Testis (tissue), 3 donors: ENCODE measurements around the gene HES5. TPM values are rescaled to one million over a fixed set of nuclear protein-coding genes. Genes with fewer than 3 reads are reported as not detected.

ENCODE experiments used
- DNase-seq: peaks from one replicate; pipeline ENCODE4 v3.0.0-alpha.2; 2019
- H3K27ac ChIP-seq, 2 donors: fragments of 200-600 bp; sonication (generic); one replicate each; pipeline ENCODE4 v1.5.1; 2019
- H3K27me3 ChIP-seq: fragments of 200-600 bp; sonication (generic); one replicate; pipeline ENCODE4 v1.5.1; 2019
- H3K36me3 ChIP-seq: fragments of 200-600 bp; sonication (generic); one replicate; pipeline ENCODE4 v1.5.1; 2017; ENCODE audit warnings: low read depth; ENCODE audit errors: missing control alignments
- H3K4me1 ChIP-seq: fragments of 200-600 bp; sonication (generic); one replicate; pipeline ENCODE4 v1.5.1; 2019
- H3K4me3 ChIP-seq, 2 donors: fragments of 200-600 bp; sonication (generic); one replicate each; pipeline ENCODE4 v1.5.1; 2017 to 2019
- H3K9me3 ChIP-seq: fragments of 200-600 bp; sonication (generic); one replicate; pipeline ENCODE4 v1.5.1; 2017
- CTCF ChIP-seq, 3 experiments: fragments of 450-650 bp in 2 of 3; fragments of 200-600 bp in 1 of 3; sonication (generic) in 1 of 3; IDR thresholded peaks; one replicate each; pipeline ENCODE4 v1.5.1; 2016 to 2019; ENCODE audit warnings: antibody characterized with exemption in 3 of 3, mild to moderate bottlenecking in 2 of 3, moderate library complexity in 1 of 3
- POLR2A ChIP-seq: fragments of 450-650 bp; IDR thresholded peaks from one replicate; pipeline ENCODE4 v1.6.1; 2017; ENCODE audit warnings: antibody characterized with exemption, mild to moderate bottlenecking, moderate library complexity
- WGBS, 2 donors: methylation state at CpG; one replicate each; pipeline ENCODE4 v1.1.5; 2018; 5-methylcytosine and 5-hydroxymethylcytosine counted together
- intact Hi-C: fragments of 100-400 bp; cut with DNase I; formaldehyde crosslinking; loops from one replicate; pipeline ENCODE4 v1.15.1; 2023; ENCODE audit warnings: low total_unique reads
- polyA plus RNA-seq: library from polyadenylated mRNA; stranded (reverse); fragments of 350-450 nt; fragmentation: Illumina TruSeq; extraction: RNeasy Lipid Tissue Mini Kit (QIAGEN cat#74804); gene quantifications from one replicate; pipeline ENCODE4 v1.2.3, GENCODE V29; 2014; ENCODE audit warnings: low read depth, low replicate concordance; ENCODE audit not compliant: insufficient read depth
- total RNA-seq, 2 donors: library from RNA; depleted of rRNA; stranded (reverse); fragments of >200 nt; gene quantifications; one replicate each; pipeline ENCODE4 v1.2.3, GENCODE V29; 2016

Gene HES5
- total and polyA plus RNA-seq, 3 donors from 2014 or later: 1.1 to 4.2 (median 2.8) TPM

GRCh38 chr1:2479186-2479585 is 50.9 kb downstream of the HES5 start:
- no peaks in the 10 kb centered on the region for H3K36me3 ChIP-seq
- H3K4me3 ChIP-seq: no peak overlapping the region
- intact Hi-C loops: no loop called here
- no peak for DNase-seq
- H3K9me3 ChIP-seq: no peaks in the 10 kb centered on the region
- TF ChIP-seq POLR2A (no peak), CTCF (IDR thresholded peaks at IDR 0.05) (no peak)
- WGBS, 2 donors: 84 to 88% methylated on average over 12 to 20 of the region's 20 CpGs
- H3K4me1 ChIP-seq: peaks cover 19% of the 10 kb centered on the region
- H3K27ac ChIP-seq: no peak overlapping the region
- no peaks in the 10 kb centered on the region for H3K27me3 ChIP-seq

Other genes starting within 250 kb of the HES5 start
- 10 to 100 TPM; 30.4 to 34.5 TPM for gene MORN1, start 138.7 kb downstream of the HES5 start, total RNA-seq
- gene MORN1, start 138.7 kb downstream of the HES5 start, polyA plus RNA-seq: 30.9 TPM
- gene RER1, start 138.4 kb downstream of the HES5 start, total RNA-seq: 100 to 1,000 TPM in 1 of 2 donors, 10 to 100 TPM in 1; 89.9 to 104 TPM
- 262 TPM for gene RER1, start 138.4 kb downstream of the HES5 start, polyA plus RNA-seq
- 10 to 100 TPM; 50.4 to 52.8 TPM for gene PEX10, start 117.7 kb downstream of the HES5 start, total RNA-seq
- gene PEX10, start 117.7 kb downstream of the HES5 start, polyA plus RNA-seq: 49.5 TPM
- 1 to 10 TPM; 5.7 to 6.5 TPM for gene PLCH2, start 54.0 kb downstream of the HES5 start, total RNA-seq
- gene PLCH2, start 54.0 kb downstream of the HES5 start, polyA plus RNA-seq: 2.7 TPM
- 10 to 100 TPM; 65.9 to 84.7 TPM for gene PANK4, start 3.7 kb downstream of the HES5 start, total RNA-seq
- 23.2 TPM for gene PANK4, start 3.7 kb downstream of the HES5 start, polyA plus RNA-seq
- 10 to 100 TPM; 39.0 to 45.1 TPM for gene TNFRSF14, start 26.1 kb upstream of the HES5 start, total RNA-seq
- gene TNFRSF14, start 26.1 kb upstream of the HES5 start, polyA plus RNA-seq: 26.0 TPM
- 10 to 100 TPM; 20.9 to 25.1 TPM for gene PRXL2B, start 56.5 kb upstream of the HES5 start, total RNA-seq
- 16.5 TPM for gene PRXL2B, start 56.5 kb upstream of the HES5 start, polyA plus RNA-seq
- gene MMEL1, start 102.8 kb upstream of the HES5 start, total RNA-seq: 10 to 100 TPM; 17.2 to 18.8 TPM
- 36.4 TPM for gene MMEL1, start 102.8 kb upstream of the HES5 start, polyA plus RNA-seq